ENCODE measurements around the gene PFDN6.

PFDN6 gene

GRCh38 chr6:33317669-33318425 is 28.4 kb downstream of the PFDN6 start, which contains the start of gene ZBTB22:
TSS of gene ZBTB22 (minus strand) at chr6:33317744. CDS start at chr6:33316916, 828 bp downstream.
- peak; percentile 98 for DNase-seq

GRCh38 chr6:33318426-33319073 is 29.1 kb downstream of the PFDN6 start:
- DNase-seq: no peak

- DNase-seq: no peak
Observed at GRCh38 chr6:33319939-33320314, 30.5 kb downstream of the PFDN6 start.

GRCh38 chr6:33320315-33321181 is 31.1 kb downstream of the PFDN6 start:
- peak; percentile 62 for DNase-seq

- no peak for DNase-seq
Observed at GRCh38 chr6:33321227-33321626, 31.8 kb downstream of the PFDN6 start.

- no peak for DNase-seq
Observed at GRCh38 chr6:33323623-33323948, 34.2 kb downstream of the PFDN6 start.

- DNase-seq: no peak
Observed at GRCh38 chr6:33324125-33324524, 34.7 kb downstream of the PFDN6 start.

GRCh38 chr6:33329058-33329457 is 39.7 kb downstream of the PFDN6 start:
- DNase-seq: no peak

GRCh38 chr6:33330736-33331135 is 41.3 kb downstream of the PFDN6 start:
- DNase-seq: no peak

GRCh38 chr6:33333666-33334065 is 44.3 kb downstream of the PFDN6 start:
- no peak for DNase-seq

GRCh38 chr6:33335916-33336315 is 46.5 kb downstream of the PFDN6 start:
- no peak for DNase-seq

- DNase-seq: no peak
Observed at GRCh38 chr6:33336495-33336894, 47.1 kb downstream of the PFDN6 start.

- no peak for DNase-seq
Observed at GRCh38 chr6:33339193-33339592, 49.8 kb downstream of the PFDN6 start.
